T-helper 2 cell treated with Interferon-gamma antibody and Interleukin-4, amounts not matched to agents 5 μg/mL and 100 μg/mL, for 36 hours (primary cell): ENCODE measurements around the gene RARB.

Experiments
- DNase-seq: peaks from one replicate; pipeline ENCODE4 v3.0.0; 2021; ENCODE audit warnings: low spot score
- H3K27ac Mint-ChIP-seq: one replicate; pipeline ENCODE4 v1.8.0; 2021; ENCODE audit warnings: mild to moderate bottlenecking, mixed read lengths
- H3K27me3 Mint-ChIP-seq: one replicate; pipeline ENCODE4 v1.8.0; 2021; ENCODE audit warnings: low read depth, mixed read lengths
- H3K36me3 Mint-ChIP-seq: one replicate; pipeline ENCODE4 v1.8.0; 2021; ENCODE audit warnings: low read depth, mixed read lengths
- H3K4me1 Mint-ChIP-seq: one replicate; pipeline ENCODE4 v1.8.0; 2021; ENCODE audit warnings: low read depth, mixed read lengths
- H3K4me3 Mint-ChIP-seq: one replicate; pipeline ENCODE4 v1.8.0; 2022; ENCODE audit warnings: mild to moderate bottlenecking, moderate library complexity, mixed read lengths
- H3K9me3 Mint-ChIP-seq: one replicate; pipeline ENCODE4 v1.8.0; 2021; ENCODE audit warnings: mixed read lengths

Gene RARB

GRCh38 chr3:25461946-25462345 lies 33.9 kb downstream of the RARB start:
- no peak overlapping the region for H3K27ac Mint-ChIP-seq
- H3K4me3 Mint-ChIP-seq = no peak overlapping the region
- H3K9me3 Mint-ChIP-seq = no peaks in the 10 kb centered on the region
- peaks cover 5% of the 10 kb centered on the region for H3K4me1 Mint-ChIP-seq
- DNase-seq = no peak
- no peaks in the 10 kb centered on the region for H3K36me3 Mint-ChIP-seq
- no peaks in the 10 kb centered on the region for H3K27me3 Mint-ChIP-seq

GRCh38 chr3:25462495-25462894 lies 34.4 kb downstream of the RARB start:
- Mint-ChIP-seq H3K4me1 (peaks cover 5% of the 10 kb centered on the region), H3K36me3 (no peaks in the 10 kb centered on the region), H3K27me3 (no peaks in the 10 kb centered on the region), H3K4me3 (no peak overlapping the region), H3K9me3 (no peaks in the 10 kb centered on the region), H3K27ac (no peak overlapping the region)
- no peak for DNase-seq

- H3K27me3 Mint-ChIP-seq = no peaks in the 10 kb centered on the region
- DNase-seq = no peak
- H3K27ac Mint-ChIP-seq = no peak overlapping the region
- H3K4me1 Mint-ChIP-seq = peaks cover 5% of the 10 kb centered on the region
- H3K4me3 Mint-ChIP-seq = no peak overlapping the region
- H3K36me3 Mint-ChIP-seq = no peaks in the 10 kb centered on the region
- H3K9me3 Mint-ChIP-seq = no peaks in the 10 kb centered on the region
Observed at GRCh38 chr3:25463836-25464418, 35.9 kb downstream of the RARB start.

GRCh38 chr3:25465266-25465860 lies 37.3 kb downstream of the RARB start:
- no peak for DNase-seq
- H3K4me1 Mint-ChIP-seq = peaks cover 5% of the 10 kb centered on the region
- no peaks in the 10 kb centered on the region for H3K36me3 Mint-ChIP-seq
- H3K27ac Mint-ChIP-seq = no peak overlapping the region
- H3K4me3 Mint-ChIP-seq = no peak overlapping the region
- no peaks in the 10 kb centered on the region for H3K9me3 Mint-ChIP-seq
- no peaks in the 10 kb centered on the region for H3K27me3 Mint-ChIP-seq

- DNase-seq = no peak
- Mint-ChIP-seq H3K9me3 (no peaks in the 10 kb centered on the region), H3K36me3 (no peaks in the 10 kb centered on the region), H3K4me1 (peaks cover 2% of the 10 kb centered on the region), H3K4me3 (no peak overlapping the region), H3K27ac (no peak overlapping the region), H3K27me3 (peaks cover 3% of the 10 kb centered on the region)
Observed at GRCh38 chr3:25468866-25469319, 40.8 kb downstream of the RARB start.

GRCh38 chr3:25469558-25469957 lies 41.5 kb downstream of the RARB start:
- H3K4me3 Mint-ChIP-seq = no peak overlapping the region
- H3K36me3 Mint-ChIP-seq = no peaks in the 10 kb centered on the region
- peaks cover 3% of the 10 kb centered on the region for H3K27me3 Mint-ChIP-seq
- no peaks in the 10 kb centered on the region for H3K9me3 Mint-ChIP-seq
- no peak for DNase-seq
- H3K4me1 Mint-ChIP-seq = peaks cover 2% of the 10 kb centered on the region
- no peak overlapping the region for H3K27ac Mint-ChIP-seq

GRCh38 chr3:25471081-25471768 lies 43.2 kb downstream of the RARB start:
- no peak overlapping the region for H3K27ac Mint-ChIP-seq
- no peak for DNase-seq
- H3K27me3 Mint-ChIP-seq = peaks cover 3% of the 10 kb centered on the region
- no peak overlapping the region for H3K4me3 Mint-ChIP-seq
- no peaks in the 10 kb centered on the region for H3K9me3 Mint-ChIP-seq
- H3K4me1 Mint-ChIP-seq = peaks cover 2% of the 10 kb centered on the region
- no peaks in the 10 kb centered on the region for H3K36me3 Mint-ChIP-seq

- peaks cover 2% of the 10 kb centered on the region for H3K4me1 Mint-ChIP-seq
- H3K9me3 Mint-ChIP-seq = no peaks in the 10 kb centered on the region
- H3K27me3 Mint-ChIP-seq = peaks cover 3% of the 10 kb centered on the region
Observed at GRCh38 chr3:25472153-25472552, 44.1 kb downstream of the RARB start.

GRCh38 chr3:25472731-25473130 lies 44.7 kb downstream of the RARB start:
- no peaks in the 10 kb centered on the region for H3K36me3 Mint-ChIP-seq
- no peak for DNase-seq
- H3K4me3 Mint-ChIP-seq = no peak overlapping the region
- no peak overlapping the region for H3K27ac Mint-ChIP-seq
- H3K4me1 Mint-ChIP-seq = peaks cover 2% of the 10 kb centered on the region
- H3K27me3 Mint-ChIP-seq = peaks cover 3% of the 10 kb centered on the region
- H3K9me3 Mint-ChIP-seq = no peaks in the 10 kb centered on the region

More at GRCh38 chr3:25472153-25472552, 44.1 kb downstream of the RARB start:
- Mint-ChIP-seq H3K4me3 (no peak overlapping the region), H3K36me3 (no peaks in the 10 kb centered on the region), H3K27ac (no peak overlapping the region)
- no peak for DNase-seq

- no peaks in the 10 kb centered on the region for H3K9me3 Mint-ChIP-seq
- H3K27me3 Mint-ChIP-seq = peaks cover 3% of the 10 kb centered on the region
- H3K36me3 Mint-ChIP-seq = no peaks in the 10 kb centered on the region
- H3K4me3 Mint-ChIP-seq = no peak overlapping the region
- H3K27ac Mint-ChIP-seq = no peak overlapping the region
- peaks cover 2% of the 10 kb centered on the region for H3K4me1 Mint-ChIP-seq
- DNase-seq = no peak
Observed at GRCh38 chr3:25473246-25473645, 45.2 kb downstream of the RARB start.

- peaks cover 2% of the 10 kb centered on the region for H3K4me1 Mint-ChIP-seq
- H3K9me3 Mint-ChIP-seq = no peaks in the 10 kb centered on the region
- H3K27ac Mint-ChIP-seq = no peak overlapping the region
- H3K36me3 Mint-ChIP-seq = no peaks in the 10 kb centered on the region
- no peak for DNase-seq
- H3K4me3 Mint-ChIP-seq = no peak overlapping the region
- H3K27me3 Mint-ChIP-seq = peaks cover 3% of the 10 kb centered on the region
Observed at GRCh38 chr3:25474052-25474451, 46.0 kb downstream of the RARB start.

GRCh38 chr3:25476639-25477038 lies 48.6 kb downstream of the RARB start:
- Mint-ChIP-seq H3K27ac (no peak overlapping the region), H3K4me1 (no peaks in the 10 kb centered on the region), H3K27me3 (peaks cover 3% of the 10 kb centered on the region), H3K4me3 (no peak overlapping the region), H3K9me3 (no peaks in the 10 kb centered on the region), H3K36me3 (no peaks in the 10 kb centered on the region)
- no peak for DNase-seq

GRCh38 chr3:25478211-25478757 lies 50.2 kb downstream of the RARB start:
- no peak overlapping the region for H3K4me3 Mint-ChIP-seq
- H3K9me3 Mint-ChIP-seq = no peaks in the 10 kb centered on the region
- no peak for DNase-seq
- no peaks in the 10 kb centered on the region for H3K27me3 Mint-ChIP-seq
- H3K4me1 Mint-ChIP-seq = no peaks in the 10 kb centered on the region
- H3K27ac Mint-ChIP-seq = no peak overlapping the region
- H3K36me3 Mint-ChIP-seq = no peaks in the 10 kb centered on the region

GRCh38 chr3:25478964-25479726 lies 51.1 kb downstream of the RARB start:
- Mint-ChIP-seq H3K27me3 (no peaks in the 10 kb centered on the region), H3K36me3 (no peaks in the 10 kb centered on the region), H3K4me1 (no peaks in the 10 kb centered on the region), H3K4me3 (no peak overlapping the region), H3K9me3 (no peaks in the 10 kb centered on the region), H3K27ac (no peak overlapping the region)
- DNase-seq = no peak
